Cardiac fibroblast (primary cell): ENCODE measurements around the gene RTF2.

ENCODE experiments used
- DNase-seq, 2 donors: peaks; one replicate each; pipeline versions ENCODE4 v3.0.0 to v3.0.0-alpha.2; 2010; ENCODE audit warnings: low read depth in 2 of 2
- H3K4me3 ChIP-seq, 2 donors: replicated peaks in 1 of 2; 1 replicate in 1 of 2; 2 replicates in 1 of 2; pipeline ENCODE4 v1.5.1; 2011; ENCODE audit warnings: low read depth in 2 of 2, low read length in 2 of 2, mild to moderate bottlenecking in 2 of 2, moderate library complexity in 1 of 2
- CTCF ChIP-seq: IDR thresholded peaks from one replicate; pipeline ENCODE4 v1.5.1; 2011; ENCODE audit warnings: low read depth, mild to moderate bottlenecking, low read length, inconsistent platforms

RTF2 gene

GRCh38 chr20:56537997-56538396 is 69.6 kb downstream of the RTF2 start:
- TF ChIP-seq CTCF: no peak
- DNase-seq: no peak
- no peak overlapping the region for H3K4me3 ChIP-seq

GRCh38 chr20:56540415-56540814 is 72.0 kb downstream of the RTF2 start:
- DNase-seq: peak in 1 of 2 donors; percentile 16
- no peak overlapping the region for H3K4me3 ChIP-seq
- no peak for TF ChIP-seq CTCF

- no peak for TF ChIP-seq CTCF
- DNase-seq: no peak
- no peak overlapping the region for H3K4me3 ChIP-seq
Measured at GRCh38 chr20:56542489-56543030, 74.1 kb downstream of the RTF2 start.

- TF ChIP-seq CTCF: no peak
- no peak overlapping the region for H3K4me3 ChIP-seq
- no peak for DNase-seq
Measured at GRCh38 chr20:56551571-56551970, 83.1 kb downstream of the RTF2 start.

- DNase-seq: no peak
- no peak for TF ChIP-seq CTCF
- H3K4me3 ChIP-seq: no peak overlapping the region
Measured at GRCh38 chr20:56552911-56553629, 84.6 kb downstream of the RTF2 start.

- TF ChIP-seq CTCF: no peak
- H3K4me3 ChIP-seq: no peak overlapping the region
- peak; percentile 96 for DNase-seq
Measured at GRCh38 chr20:56554869-56555268, 86.4 kb downstream of the RTF2 start.
